HuH-7 (cell line): ENCODE results near the gene ASB9.
"Not testable (repeated sequence)": the region's sequence is repeated elsewhere in the genome, so short reads cannot be mapped to it uniquely, and the experiment has no call there.

Source experiments
- DNase-seq: peaks from one replicate; pipeline ENCODE4 v3.0.0; 2011; ENCODE audit warnings: low spot score

ASB9 gene

GRCh38 chrX:15241301-15241700 lies 28.6 kb downstream of the ASB9 start:
- DNase-seq = peak; percentile 3

DNA sequence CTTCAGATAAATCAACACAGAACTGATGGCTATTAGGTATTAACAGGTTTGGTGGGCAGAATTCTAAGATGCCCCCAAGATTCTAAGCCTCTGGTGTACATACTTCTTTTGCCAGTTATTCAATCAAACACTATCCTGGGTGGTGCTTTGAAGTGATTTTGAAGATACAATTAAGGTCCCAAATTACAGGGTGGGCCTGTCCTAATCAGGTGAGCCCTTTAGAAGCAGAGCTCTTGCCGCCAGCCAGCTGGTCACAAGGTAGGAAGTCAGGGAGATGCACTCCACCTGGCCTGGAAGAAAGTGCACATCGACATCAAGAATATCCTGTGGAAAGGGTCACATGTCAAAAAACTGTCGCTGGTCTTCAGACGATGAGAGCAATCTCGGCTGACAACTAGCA lies 29.5 kb downstream of the ASB9 start:
- DNase-seq = no peak

- DNase-seq = no peak
Measured at GRCh38 chrX:15236146-15236545, 33.7 kb downstream of the ASB9 start.

- DNase-seq = no peak
Measured at GRCh38 chrX:15235001-15235400, 34.9 kb downstream of the ASB9 start.

DNA sequence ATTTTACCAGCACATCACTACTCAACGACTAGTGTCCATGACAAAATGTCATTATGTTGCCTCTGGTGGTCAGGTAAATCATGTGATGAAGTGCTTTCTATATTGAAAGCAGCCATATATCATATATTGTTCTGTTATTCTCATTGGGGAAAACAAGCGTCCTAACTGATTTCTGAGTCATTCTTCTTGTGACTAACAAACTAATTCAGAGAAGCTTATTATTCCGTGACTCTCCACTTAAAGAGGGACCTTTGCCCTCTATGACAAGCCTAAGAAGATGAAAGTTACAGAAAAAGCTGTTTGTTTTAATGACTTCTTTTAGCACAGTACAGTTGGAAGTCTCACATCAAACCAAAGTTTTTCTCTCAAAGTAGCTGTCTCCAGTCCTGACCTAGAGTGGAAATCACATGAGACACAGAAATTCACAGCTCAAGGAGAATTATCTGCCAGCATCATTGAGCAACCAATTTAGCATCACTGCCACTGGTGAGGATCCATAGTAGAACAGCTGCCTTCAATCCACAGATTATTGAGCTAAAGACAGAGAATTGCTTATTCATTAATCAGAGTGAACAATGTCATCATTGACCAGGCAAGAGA lies 36.4 kb downstream of the ASB9 start:
- no peak for DNase-seq

DNA sequence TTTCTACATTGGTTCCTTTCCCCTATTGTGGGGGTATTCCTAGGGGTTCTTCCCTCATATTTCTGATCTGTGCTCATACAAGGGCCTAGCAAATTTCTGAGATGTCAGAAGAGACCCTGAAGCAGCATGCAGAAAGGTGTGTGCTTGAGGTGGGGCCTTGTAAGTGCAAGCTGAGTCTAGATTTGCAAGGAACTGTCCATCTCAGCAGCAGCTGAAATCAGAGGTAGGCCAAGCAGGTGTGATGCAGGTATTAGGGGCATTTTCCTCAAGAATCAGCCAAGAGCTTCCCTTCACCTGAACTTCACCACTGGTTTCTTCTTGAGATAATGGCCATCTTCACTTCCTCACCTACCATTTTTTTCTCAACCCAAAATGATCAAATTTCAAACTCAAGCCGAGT lies 45.1 kb downstream of the ASB9 start:
- DNase-seq = no peak

- DNase-seq = no peak
Measured at GRCh38 chrX:15221321-15221720, 48.6 kb downstream of the ASB9 start.

DNA sequence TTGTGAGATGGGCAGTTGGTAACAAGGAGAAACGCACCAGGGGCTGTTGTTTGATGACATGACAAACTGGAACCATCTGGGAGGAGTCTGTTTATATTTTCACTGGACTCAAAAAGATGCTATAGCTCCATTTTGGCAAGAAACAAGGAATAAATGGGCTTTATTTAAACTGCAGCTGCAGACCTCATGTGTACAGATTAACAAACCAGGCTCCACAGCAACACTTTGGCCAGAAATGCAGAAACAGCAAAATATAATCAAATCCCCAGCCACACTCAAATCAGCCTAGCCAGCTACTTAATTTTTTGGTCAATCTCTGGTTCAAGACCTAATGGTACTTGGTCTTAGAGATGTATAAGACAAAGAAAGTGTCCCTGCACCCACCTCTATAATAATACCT lies 52.7 kb downstream of the ASB9 start:
- no peak for DNase-seq

- no peak for DNase-seq
Measured at GRCh38 chrX:15216280-15216679, 53.6 kb downstream of the ASB9 start.

- no peak for DNase-seq
Measured at GRCh38 chrX:15215366-15215765, 54.5 kb downstream of the ASB9 start.

GRCh38 chrX:15214588-15214987 lies 55.3 kb downstream of the ASB9 start:
- DNase-seq = no peak

DNA sequence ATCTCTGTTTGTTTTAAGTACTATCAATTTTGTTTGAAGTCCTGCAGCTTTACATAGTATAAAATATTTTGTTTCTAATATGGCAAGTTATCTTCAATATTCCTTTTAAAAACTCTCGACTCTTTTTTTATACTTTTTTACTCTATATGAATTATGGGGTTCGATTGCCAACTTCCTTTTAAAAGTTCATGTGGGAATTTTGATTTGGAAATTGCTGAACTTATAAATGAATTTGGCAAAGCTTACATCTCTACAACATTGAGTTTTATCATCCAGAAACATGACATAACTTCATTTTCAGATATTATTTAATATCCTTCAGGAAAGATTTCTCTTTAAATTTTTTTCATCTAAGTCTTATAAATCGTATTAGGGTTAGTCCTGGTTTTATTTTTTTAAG lies 60.8 kb downstream of the ASB9 start:
- DNase-seq = no peak

GRCh38 chrX:15207994-15208393 lies 61.9 kb downstream of the ASB9 start:
- no peak for DNase-seq

DNA sequence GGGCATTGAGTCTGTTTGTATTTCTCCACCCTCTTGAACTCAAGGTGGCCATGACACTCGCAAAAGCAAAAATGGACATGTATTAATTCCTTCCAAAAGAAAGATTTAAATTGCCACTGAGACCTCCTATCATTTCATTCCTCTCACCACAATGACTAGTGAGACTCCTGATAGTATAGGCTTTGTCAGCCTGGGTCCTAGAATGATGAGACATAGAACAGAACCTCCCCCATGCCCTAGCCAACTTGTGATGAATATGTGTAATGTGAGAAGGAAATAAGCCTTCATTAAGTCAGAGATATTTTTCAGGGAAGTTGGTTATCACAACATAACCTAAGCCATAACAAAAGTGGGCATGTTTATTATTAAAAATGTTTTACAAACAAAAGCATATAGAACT lies 62.5 kb downstream of the ASB9 start:
- DNase-seq = no peak

GRCh38 chrX:15206306-15206705 lies 63.6 kb downstream of the ASB9 start:
- no peak for DNase-seq

GRCh38 chrX:15204130-15204751 lies 65.6 kb downstream of the ASB9 start:
- DNase-seq = no peak

DNA sequence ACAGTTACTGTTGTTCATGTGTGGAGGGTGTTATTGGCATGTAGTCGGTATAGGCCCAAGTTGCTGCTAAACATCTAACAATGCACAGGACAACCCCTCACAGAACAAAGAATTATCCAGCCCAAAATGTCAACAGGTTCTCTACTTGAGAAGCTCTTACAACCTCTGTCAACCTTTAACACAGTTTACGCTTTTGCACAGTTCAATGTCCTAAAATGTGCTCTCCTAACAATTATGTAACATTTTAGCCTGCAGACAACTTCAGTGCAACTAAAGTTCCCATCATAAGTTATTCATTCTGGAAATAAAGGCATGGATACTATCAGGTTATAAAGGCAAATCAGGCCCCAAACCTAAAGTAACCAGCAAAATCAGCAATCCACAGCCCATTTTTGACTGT lies 66.2 kb downstream of the ASB9 start:
- DNase-seq = no peak

- no peak for DNase-seq
Measured at GRCh38 chrX:15202454-15203177, 67.3 kb downstream of the ASB9 start.

- DNase-seq = no peak
Measured at GRCh38 chrX:15200871-15201270, 69.0 kb downstream of the ASB9 start.

DNA sequence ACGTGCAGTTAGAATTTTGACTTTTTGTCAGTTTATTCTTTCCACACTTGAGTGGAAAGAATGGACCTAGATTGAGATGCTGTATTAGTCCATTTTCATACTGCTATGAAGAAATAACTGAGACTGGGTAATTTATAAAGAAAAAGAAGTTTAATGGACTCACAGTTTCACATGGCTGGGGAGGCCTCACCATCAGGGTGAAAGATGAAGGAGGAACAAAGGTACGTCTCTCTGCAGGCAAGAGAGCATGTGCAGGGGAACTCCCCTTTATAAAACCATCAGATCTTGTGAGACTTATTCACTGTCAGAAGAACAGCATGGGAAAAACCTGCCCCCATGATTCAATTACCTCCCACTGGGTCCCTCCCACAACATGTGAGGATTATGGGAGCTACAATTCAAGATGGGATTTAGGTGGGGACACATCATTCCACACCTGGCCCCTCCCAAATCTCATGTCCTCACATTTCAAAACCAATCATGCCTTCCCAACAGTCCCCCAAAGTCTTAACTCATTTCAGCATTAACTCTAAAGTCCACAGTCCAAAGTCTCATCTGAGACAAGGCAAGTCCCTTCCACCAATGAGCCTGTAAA lies 71.2 kb downstream of the ASB9 start:
- DNase-seq = not testable (repeated sequence)

DNA sequence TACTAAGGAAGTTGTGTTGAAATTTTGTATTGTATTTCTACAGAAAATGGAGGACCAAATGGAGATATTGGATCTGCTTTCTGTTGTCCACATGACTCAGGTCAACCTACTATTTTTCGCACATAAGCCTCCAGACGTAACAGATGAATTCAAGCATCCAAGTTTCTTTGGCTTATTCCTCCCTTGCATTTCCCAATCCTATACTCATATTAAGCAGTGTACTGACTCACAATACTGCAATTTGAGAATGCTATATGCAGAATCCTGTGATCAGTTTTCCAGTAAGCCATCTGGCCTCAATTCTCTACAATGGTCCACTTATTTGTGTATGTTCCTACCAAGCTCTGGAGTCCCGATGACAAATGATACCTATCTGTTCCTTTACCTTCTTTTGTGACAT lies 75.7 kb downstream of the ASB9 start:
- no peak for DNase-seq
